ENCODE data around the gene MRPL54.

DNA sequence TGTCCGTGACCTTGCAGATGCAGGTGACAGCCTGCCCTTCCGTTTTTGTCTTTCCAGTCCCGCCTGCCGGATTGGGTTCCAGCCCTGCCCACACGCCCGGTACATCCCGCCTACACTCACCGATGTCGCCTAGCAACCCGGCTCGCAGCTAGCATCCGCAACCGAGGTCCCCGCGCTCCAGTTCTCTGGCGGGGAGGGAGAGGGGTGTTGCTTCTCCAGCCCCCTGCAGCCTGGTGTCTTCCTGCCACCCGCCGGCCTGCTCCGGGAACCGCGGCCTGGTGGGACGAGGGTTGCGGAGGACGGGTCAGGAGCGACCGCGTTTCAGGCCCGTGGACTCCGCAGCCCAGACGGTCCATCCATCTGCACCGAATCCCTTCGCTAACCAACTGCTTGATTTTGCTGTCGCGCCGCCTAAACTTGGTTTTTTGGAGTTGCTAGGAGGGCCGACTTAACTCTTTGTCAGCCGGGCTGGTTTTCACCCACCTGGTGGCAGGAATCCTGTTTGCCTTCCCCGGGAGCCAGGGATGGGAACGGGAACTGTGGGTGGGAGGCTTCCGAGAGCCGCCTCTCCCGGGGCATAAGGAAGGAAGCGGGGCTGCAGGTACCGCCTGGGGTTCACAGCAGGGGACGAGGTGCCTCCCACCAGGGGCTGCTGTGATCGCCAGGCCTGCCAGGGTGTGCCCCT is 39.1 kb downstream of the MRPL54 start:
- TF ChIP-seq, protein P1, sequence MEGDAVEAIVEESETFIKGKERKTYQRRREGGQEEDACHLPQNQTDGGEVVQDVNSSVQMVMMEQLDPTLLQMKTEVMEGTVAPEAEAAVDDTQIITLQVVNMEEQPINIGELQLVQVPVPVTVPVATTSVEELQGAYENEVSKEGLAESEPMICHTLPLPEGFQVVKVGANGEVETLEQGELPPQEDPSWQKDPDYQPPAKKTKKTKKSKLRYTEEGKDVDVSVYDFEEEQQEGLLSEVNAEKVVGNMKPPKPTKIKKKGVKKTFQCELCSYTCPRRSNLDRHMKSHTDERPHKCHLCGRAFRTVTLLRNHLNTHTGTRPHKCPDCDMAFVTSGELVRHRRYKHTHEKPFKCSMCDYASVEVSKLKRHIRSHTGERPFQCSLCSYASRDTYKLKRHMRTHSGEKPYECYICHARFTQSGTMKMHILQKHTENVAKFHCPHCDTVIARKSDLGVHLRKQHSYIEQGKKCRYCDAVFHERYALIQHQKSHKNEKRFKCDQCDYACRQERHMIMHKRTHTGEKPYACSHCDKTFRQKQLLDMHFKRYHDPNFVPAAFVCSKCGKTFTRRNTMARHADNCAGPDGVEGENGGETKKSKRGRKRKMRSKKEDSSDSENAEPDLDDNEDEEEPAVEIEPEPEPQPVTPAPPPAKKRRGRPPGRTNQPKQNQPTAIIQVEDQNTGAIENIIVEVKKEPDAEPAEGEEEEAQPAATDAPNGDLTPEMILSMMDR (IDR thresholded peaks at IDR 0.05), result peak in 1 of 6 experiments; percentile 14
- no peak for TF ChIP-seq POLR2A (IDR thresholded peaks at IDR 0.05)
